Activated T-cell treated with anti-CD3 and anti-CD28 coated beads for 1 hour (primary cell): ENCODE results near the gene FAM222A.

Experiments
- DNase-seq: peaks from one replicate; pipeline ENCODE4 v3.0.0-alpha.2; 2020; ENCODE audit warnings: low read depth

The FAM222A gene

DNA sequence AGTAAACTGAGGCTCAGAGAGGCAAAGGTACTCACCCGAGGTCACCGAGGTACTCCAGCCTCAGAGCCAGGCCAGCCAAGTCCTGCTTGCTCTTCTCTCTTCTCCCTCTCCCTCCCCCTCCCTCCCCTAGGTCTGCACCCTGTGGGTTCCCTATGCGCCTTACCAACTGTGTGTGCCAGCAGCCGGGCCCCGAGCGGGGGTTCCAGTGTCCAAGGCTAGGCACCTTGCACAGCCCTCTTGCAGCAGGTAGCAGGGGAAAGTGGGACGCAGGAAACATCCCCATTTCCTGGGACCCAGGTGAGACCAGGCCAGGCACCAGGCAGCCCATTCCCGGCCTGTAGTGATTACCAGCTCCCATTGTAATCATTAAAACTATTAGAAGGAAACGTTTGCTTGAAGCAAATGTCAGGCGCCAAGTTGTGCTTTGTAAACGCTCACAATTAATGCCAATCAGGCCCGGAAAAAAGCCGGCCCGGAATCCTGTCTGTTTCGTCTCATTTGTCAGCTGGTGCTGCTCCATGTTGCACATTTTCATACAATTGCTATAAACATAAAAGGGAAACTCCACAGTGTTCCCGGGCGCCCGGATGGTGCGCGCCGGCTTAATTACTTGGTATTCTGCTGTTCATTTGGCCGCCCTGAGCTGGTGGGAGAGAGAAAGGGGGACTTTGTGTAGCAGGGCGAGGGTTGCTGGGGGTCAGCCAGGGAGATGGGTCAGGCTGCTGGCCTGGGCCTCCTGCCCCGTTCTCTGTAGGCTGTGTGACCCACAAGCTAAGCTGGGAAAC, 11.9 kb downstream of the FAM222A start:
- DNase-seq = no peak

DNA sequence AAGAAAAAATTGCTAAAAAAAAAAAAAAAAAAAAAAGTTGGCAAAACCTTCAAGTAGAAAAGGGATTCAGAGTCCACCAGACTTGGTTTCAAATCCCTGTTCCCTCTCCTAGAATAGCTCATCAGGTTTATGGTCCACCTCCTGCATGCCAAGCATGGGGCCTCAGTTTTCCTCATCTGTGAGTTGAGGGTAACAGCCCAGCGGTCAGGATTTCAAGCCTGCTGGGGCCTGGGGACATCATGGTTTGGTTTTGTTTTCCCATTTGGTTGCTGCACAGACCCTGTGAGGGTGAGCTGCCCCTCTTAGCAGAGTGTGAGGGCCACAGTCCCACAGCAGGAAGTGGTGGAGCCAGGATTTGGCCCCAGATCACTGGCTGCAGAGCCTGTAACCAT, 12.5 kb downstream of the FAM222A start:
- no peak for DNase-seq

DNA sequence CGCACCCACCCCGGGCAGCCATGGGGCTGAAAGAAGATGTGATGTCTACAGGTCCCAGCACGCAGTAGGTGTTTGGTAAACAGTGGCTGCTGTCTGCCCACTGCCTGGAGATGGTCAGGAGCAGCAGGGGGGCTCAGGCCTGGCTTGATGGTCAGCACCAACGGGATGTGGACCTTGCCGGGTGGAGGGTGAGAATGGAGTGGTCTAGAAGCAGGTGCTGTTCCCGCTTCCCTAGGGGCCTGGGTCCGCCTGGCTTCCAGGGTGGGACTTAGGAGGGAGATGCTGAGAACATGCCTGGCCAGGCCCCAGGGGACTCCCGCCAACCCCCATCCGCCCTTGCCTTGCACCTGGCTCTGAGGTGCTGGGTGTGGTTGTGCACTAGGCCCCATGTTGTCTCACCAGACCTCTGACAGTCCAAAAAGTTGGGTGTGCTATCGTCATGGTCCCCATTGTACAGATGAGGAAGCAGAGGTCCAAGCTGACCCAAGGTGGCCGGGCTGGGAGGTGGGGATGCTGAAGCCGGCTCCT, 12.9 kb downstream of the FAM222A start:
- no peak for DNase-seq

DNA sequence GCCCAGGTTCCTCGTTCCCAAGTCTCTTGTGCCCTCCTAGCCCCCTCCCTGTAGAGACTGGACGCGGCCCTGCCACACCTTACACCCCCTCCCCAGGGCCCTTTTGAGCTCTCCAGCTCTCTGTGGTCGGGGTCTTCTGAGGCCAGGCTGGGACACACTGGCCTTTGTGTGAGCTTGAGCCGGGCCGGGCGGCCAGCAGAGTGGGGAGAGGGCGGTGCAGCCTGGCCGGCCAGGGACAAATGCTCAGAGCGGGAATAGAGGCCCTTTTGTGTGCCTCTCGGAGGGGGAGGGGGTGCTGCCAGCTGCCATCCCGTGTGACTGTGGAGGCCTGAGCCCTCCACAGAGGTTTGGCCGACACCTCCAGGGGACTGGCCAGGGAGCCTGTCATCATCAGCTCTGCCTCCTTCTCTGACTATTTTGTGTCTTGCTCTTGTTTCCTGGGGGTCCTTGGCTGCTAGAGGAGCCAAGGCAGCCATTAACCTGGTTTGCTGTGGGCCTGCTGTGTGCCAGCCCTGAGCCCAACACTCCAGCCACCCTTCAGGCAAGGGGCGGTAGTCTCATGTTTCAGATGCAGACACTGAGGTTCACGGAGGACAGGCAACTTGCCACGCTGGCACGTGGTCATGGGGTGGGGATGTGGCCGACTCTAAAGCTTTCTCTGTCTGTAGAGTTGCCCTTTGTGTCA, 13.6 kb downstream of the FAM222A start:
- no peak for DNase-seq

DNA sequence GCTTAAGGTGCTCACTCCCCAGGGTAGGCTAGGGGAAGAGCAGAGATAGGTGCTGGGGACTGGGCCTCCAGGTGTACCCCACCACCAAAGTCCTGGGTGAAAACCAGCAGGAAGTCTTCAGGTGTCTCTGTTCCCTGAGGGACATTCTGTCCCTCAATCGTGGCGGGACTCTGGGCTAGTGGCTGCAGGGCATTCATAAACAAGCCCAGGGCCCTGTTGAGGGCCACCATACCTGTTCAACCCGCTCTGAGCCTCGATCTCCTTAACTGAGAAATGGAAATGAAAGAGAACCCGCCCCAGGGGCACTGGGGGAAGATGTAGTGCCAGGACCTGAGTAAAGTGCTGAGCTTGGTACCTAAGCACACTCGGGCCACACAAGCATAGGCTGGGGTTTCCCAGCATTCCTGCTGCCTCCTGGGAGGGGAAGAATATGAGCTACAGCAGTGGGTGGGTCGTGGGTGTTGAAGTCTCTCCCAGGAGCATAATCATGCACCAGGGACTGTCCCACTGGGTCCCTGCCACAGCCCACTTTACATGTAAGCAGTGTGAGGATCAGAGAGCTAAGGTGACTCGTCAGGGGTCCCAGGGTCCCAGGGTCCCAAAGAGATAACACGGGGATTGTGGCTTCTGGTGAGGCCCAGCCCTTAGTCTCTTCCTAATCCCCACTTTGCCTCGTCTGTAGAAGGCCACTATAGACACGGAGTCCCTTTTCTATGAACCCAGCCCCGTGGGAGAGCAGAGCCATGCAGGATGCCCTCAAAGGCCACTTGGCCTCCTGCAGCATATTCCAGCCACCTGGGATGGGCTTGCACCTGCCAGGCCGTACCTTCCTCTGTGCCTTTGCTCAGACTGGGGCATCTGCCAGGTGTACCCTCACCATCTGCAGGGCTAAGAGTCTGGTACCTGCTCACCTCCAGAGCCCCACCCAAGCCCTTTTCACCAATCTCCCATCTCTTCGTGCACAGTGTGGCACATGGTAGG, 14.4 kb downstream of the FAM222A start:
- no peak for DNase-seq

DNA sequence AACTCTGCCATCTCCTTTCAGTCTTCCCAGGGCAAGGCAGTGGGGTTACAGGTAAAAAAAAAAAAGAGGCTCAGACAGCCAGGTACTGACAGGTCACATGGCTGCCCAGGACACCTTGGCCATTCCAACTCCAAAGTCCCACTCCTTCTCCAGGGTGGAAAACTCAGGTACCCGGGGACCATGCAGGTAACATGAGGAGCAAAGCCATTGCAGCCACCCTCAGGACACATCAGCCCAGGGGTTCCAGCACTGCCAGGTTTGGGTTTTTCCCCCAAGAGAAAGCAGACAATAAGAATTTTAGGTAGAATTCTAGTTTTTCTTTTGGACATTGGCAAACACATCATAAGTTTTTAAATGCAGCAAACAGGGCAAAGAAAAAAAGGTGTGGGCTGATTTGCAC, 15.3 kb downstream of the FAM222A start:
- DNase-seq = no peak

DNA sequence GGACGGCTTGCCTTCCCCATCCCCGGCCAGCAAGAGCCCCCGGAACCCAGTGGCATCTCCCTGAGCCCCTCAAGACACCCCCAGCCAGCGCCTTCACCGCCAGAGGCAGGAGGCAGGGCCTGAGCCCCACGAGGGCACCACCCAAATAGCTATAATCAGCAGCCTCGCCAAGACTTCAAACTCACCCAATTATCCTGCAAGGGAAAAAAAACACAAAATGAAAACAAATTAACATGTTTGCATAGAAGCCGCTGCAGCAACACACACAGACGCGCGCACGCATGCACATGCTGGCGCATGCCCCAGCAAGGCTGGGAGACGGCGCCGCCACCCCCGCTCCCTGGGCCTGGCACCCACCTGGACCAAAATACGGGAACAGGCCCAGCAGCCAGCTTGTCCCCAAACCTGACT, 15.8 kb downstream of the FAM222A start:
- DNase-seq = no peak

DNA sequence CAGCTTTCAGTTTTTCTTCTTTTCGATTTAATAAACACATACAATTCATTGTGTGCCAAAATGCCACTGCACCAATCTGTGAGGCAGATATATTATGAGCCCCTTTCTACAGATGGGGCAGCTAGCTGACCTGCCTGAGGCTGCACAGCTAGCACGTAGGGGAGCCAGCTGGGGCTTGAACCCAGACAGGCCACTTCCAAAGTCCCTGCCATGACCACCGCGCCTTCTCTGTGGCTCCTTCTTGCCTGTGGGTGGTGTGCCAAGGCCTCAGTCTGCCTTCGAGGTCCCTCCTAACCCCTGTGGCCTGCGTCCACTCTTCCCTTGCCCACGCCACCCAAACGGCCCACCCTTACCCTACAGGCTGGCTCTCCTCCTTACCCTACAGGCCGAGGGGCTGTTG, 16.2 kb downstream of the FAM222A start:
- DNase-seq = no peak

DNA sequence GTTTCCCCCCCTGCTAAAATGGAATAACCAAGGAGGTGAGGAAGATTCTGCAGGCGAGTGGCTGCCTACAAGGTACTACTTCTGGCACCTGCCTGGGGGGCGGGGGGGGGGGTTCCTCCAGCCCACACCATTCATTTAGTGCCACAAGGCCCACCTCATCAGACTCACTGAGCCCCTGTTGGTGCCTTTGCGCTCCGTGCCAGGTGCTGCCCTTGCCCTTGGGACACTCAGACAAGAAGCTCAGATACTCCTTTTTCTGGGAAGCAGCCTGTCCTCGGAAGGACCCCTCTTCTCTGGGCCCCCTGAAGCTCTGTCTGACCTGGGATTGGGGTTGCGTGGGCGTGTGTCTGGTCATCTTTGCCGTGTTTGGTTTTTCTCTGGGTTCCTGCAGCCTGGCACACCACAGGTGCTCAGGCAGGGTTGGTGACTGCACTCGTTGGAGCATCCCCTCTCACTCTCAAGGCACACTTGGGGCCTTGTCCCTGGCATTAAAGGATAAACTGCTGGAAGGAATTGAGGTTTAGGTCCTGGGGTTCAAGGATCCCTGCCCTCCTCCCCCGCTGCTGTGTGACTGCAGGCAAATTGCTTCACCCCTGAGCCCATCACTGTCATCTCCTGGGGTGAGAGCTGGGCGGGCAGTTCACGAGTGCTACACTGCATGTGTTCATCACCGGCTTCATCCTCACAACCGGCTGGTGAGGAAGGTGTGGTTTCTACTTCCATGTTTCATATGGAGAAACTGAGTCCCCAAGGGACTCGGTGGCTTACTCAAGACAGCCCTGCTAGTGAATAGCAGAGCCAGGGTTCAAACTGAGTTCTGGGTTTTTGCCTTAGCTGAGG, 16.9 kb downstream of the FAM222A start:
- DNase-seq = no peak

DNA sequence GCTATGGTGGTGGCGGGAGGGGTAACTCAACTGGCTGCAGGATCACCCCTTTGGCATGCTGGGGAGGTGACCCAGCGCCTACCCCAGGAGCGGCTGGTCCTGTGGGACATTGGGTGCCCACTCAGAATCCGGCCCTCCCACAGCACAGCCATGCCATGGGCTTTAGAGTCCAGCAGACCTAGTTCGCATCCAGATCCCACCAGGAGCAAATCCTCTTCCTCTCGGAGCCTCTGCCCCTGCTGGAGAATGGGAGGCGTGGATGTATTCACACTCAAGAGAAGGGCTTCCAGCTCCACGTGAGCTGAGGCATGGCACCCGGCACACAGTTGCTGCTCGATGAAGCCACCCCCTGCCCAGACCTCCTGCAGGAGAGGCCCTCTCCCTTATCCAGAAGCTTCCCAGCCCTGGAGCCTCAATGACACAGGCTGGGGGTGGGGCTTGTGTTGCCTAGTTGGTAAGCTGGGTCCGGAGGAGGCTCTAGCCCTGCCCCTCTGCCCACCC, 17.7 kb downstream of the FAM222A start:
- no peak for DNase-seq

DNA sequence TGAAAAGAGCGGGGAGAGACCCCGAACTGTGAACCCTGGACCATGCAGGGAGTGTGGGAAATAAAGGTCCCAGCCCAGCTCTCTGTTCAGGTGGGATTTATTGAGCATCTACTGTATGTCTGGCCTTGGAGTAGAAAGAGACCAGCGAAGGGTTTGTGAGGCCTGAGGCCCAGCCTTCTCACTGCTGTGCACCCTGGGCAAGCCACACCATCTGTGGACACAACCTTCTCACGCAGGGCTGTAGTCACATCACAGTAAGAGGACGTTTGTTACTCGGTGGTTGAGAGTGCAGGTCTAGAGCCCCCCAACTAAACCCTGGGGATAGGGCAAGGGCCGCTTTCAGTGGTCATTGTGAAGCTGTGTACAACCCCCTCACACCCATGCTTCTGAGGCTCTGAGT, 18.2 kb downstream of the FAM222A start:
- DNase-seq = no peak

DNA sequence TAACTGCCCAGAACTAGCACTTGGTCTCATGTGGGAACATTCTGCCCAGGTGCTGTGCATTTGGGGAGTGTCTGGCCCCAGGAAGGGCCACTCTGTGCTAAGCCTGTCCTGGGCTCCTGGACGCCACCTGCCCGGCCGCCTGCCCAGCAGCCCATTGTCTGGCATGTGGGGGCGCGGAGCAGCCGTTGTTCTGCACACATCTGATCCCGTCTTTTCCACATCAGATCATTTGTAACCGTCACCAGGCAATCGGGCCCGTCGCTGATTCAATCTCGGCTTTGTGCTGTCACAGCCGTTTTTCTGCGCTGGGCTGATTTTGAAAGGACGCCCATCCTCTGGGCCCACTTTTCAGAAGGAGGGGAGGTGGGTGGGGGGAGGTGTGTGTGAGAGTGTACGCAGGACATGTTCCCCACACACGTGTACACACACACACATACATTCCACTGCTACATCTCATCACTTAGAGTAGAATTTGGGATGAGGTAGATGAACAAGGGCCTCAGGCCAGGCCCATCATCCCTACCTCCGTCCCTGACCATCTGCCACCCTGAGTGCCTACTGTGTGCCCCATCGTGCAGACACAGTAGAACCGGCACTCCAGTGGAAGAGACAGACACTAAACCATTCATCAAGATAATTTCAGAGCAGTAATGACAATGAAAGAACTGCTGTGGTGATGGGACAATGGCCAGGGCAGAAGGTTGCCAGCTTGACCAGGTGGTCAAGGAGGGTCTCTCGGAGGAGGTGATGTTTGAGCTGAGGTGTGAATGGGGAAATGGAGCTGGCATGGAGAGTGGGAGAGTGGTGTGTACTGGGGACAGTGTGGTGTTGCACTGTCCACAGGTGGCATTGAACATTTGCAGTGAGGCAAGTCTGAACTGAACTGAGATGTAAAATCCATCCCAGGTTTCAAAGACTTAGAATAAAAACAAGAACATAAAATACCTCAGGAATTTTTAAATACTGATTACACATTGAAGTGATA, 19.0 kb downstream of the FAM222A start:
- no peak for DNase-seq

DNA sequence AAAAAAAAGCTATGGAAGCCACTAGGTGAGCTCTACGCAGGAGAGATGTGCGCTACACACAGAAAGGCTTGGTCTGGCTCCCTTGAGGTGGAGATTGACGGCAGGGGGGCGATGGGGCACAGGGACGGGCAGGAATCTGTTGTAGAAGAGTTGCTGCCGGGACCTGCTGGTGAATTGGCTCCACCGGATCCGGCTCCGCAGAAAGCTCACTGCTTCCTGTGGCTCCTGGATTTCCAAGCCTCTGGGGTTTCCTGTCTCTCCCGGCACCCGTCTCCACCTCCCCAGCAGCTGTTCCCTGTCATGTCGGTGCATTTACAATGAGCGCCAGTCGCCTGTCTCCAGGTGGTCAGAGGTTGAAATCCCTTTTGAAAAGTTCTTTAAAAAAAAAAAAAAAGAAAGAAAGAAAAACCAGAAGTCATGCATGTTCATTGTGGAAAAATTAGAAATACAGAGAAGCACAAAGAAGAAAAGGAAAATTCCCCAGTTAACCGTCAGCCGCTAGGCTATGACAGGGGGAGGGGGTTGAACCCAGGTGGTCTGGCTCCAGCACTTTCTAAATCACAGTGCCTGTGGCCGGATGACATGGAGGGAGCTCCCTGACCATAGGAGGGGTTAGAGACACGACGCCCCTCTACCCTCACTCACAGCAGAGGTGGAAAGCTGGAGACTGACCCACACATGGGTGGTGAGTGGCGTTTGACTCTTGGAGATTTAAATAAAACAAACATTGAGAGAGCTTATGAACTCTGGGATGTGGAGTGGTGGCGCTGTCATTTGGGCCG, 20.8 kb downstream of the FAM222A start:
- no peak for DNase-seq

DNA sequence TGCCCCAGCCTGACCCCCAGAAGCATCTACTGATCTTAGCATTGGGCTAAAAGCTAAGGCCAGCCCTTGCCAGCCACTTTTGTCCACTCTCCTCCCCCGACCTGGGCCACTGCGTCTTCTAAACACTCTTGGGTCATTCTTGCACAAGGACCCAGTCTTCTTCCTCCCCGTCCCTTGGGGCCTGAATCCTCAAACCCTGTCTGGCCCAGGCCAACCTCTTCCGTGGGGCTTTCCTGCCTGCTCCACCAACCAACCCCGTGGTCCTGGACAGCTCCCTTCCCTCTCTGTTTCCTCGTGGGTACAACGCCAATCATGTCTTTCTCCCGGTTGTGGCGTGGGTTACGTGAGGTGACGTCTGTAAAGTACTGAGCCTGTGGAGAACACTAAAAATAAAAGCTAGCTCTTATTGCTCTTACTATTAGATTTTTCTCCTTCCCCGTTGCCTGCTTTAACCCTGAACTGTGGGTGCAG, 21.5 kb downstream of the FAM222A start:
- no peak for DNase-seq

DNA sequence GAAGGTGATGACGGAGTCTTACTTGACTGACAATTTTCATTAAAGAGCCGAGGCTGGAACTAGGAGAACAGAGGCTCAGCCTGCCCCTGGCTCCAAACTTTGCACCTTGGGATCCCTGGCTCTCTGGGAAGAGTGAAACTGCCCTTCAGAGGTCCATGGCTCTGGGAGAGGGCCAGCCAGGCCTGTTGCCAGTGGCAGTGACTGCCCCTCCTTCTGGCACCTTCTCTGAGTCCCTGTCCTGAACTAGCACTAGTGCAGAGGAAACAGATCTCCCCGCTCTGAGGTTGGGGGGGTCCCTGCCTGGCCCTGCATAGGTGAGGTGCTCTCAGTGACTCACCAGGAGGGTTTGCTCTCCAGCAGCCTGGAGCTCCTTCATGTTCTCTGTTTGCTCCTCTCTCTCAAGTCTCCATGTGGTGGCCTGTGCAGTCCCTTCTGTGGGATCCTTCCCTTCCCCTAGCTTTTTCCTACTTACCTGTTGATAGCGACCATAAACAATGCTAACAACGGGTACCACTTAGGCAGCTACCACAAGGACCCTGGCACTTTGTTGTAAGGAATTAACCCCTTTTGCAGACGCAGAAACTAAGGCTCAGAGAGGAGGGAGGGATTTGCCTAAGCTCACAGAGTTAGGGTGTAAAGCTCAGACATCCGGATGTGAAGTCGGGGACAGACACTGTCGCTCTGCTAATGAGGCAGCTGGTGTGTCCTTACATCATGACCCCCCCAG, 22.4 kb downstream of the FAM222A start:
- DNase-seq = no peak

DNA sequence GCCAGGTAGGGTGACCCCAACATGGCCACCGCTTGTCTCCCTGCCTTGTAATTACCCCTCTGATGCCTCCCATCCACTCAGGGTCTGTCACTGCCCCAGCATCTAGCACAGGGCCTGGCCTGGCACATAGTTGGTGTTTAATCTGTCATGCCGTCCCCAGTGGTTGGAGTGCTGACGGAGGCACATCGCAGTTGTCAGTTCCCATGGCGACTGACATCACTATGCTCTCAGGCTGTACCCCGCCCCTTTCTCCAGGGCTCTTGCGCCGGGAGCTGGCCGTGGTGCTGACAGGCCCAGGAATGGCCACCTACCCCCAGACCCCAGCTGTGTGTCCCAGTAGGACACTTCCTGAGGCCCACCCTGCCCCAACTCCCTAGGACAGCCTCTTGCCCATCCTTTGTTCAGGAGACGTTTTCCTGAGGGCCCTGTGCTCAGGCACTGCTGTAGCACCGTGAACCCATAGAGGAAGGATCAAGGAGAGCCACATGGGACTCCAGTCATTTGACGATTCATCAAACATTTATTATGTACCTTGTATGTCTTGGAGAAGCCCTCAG, 23.0 kb downstream of the FAM222A start:
- no peak for DNase-seq

DNA sequence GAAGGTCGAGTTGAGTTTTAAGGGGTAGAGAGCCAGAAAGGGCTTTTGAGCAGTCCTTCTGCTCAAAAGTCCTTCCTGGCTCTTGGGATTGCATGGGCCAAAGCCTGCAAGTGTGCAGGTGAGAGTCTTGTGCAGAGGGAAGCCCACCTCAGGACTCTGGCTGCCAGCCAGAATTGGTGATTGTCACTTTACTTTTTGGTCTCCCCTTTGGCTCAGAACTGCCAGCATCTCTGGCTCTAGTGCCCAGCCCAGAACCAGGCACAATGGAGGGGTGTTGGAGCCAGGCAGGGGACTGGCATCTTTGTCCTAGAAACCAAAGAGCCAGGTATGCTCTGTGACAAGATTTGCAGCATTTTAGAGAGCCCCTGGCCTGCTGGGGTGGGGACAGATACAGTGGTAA, 23.5 kb downstream of the FAM222A start:
- DNase-seq = no peak

DNA sequence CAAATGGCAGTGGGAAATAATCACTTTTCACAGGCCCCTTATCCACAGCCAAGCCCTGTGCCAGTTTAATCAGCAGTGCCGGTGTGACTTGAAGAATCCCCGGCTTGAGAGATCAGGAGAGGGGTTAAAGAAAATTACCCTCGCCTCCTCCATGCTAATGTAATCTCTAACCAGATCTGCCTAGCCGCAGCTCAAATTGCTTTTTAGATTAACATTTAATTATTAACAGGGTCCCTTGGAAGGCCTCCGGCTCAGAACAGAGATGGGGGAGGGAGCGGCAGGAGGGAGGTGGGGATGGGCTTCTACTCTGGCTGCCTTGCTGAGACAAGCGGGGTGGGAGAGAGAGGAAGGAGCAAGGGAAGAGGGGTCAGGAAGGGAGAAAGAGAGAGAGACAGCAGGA, 24.0 kb downstream of the FAM222A start:
- DNase-seq = no peak
